GM18526 (cell line): ENCODE measurements around the gene ZMYM4.

Experiments
- POLR2A ChIP-seq: IDR thresholded peaks from 3 replicates; pipeline ENCODE4 v1.6.1; 2011; ENCODE audit not compliant: insufficient read length; ENCODE audit errors: extremely low read depth

ZMYM4 gene

DNA sequence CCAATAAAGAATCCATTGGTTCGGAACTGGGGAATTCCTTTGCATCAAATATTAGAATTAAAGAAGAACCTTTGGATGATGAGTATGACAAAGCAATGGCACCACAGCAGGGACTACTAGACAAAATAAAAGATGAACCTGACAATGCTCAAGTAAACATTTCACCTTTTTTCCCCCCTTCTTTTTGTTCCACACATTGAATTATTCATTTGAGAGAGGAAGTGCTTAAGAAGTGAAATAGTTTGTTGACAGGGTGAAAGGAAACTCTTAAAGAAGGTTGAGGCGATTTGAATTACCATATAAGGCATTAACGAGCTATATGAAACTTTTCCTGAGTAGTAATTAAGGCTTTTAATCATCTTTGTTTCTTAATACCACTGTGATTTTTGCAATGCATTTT lies 93.1 kb downstream of the ZMYM4 start:
- no peak for TF ChIP-seq POLR2A

GRCh38 chr1:35364741-35365140 lies 96.2 kb downstream of the ZMYM4 start:
- no peak for TF ChIP-seq POLR2A

DNA sequence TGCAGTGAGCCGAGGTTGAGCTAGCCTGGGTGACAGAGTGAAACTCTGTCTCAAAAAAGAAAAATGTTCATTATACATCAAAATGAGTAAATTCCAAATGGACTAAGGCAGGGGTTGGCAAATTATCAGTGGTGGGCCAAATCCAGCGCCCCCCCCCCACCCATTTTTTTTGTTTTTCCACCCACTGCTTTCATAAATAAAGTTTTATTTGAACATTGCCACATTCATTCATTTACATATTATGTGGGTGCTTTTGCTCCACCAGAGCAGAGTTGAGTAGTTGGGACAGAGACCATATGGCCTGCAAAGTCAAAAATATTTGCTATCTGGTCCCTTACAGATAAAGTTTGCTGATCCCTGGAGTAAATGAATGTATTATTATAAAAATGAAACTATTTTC lies 99.4 kb downstream of the ZMYM4 start:
- no peak for TF ChIP-seq POLR2A

GRCh38 chr1:35369922-35370671 lies 101.6 kb downstream of the ZMYM4 start:
- TF ChIP-seq POLR2A, result no peak

DNA sequence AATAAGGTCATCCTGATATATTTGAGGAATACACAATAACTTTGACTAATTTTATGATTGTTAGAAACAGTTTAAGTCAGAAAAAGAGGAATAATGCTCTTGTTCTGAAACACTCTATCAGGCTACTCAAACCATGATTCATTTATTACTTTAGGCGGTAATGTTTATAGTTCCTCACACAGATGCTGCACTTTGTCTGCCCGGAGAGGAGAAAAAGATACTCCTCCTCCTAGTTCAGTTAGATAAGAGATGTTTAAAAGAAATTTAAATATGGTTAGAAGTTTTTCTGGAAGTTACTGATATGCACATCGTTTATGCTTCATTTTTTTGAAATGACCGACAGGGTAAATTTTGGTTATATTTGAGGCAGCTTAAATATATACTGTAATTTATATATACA lies 103.0 kb downstream of the ZMYM4 start:
- no peak for TF ChIP-seq POLR2A

DNA sequence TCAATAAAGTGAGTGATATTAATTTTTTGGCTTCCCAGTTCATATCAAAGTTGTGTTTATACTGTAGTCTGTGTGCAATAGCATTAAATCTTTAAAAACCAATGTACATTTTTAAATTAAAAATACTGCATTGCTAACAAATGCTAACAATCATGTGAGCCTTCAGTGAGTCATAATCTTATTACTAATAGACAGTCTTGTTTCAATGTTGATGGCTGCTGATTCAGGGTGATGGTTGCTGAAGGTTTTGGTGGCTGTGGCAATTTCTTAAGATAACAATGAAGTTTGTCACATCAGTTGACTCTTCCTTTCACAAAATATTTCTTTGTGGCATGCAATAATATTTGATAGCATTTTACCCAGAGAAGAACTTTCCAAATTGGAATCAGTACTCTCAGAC lies 109.0 kb downstream of the ZMYM4 start:
- TF ChIP-seq POLR2A, result no peak

GRCh38 chr1:35379317-35380000 lies 111.0 kb downstream of the ZMYM4 start:
- no peak for TF ChIP-seq POLR2A

DNA sequence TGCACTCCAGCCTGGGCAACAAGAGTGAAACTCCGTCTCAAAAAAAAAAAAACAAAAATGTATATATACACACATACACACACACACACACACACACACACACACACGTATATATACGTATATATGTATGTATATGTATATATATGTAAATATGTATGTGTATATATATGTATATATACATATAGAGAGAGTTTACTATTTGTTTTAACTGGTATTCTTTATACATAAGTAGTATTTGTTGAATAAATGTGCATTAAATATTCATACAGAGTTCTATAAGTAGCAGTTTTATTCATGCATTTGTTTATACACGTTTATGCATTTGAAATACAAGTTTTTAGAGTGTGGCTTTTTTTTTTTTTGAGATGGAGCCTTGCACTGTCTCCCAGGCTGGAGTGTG lies 113.6 kb downstream of the ZMYM4 start:
- no peak for TF ChIP-seq POLR2A

GRCh38 chr1:35386290-35386689 lies 117.8 kb downstream of the ZMYM4 start:
- TF ChIP-seq POLR2A, result no peak

DNA sequence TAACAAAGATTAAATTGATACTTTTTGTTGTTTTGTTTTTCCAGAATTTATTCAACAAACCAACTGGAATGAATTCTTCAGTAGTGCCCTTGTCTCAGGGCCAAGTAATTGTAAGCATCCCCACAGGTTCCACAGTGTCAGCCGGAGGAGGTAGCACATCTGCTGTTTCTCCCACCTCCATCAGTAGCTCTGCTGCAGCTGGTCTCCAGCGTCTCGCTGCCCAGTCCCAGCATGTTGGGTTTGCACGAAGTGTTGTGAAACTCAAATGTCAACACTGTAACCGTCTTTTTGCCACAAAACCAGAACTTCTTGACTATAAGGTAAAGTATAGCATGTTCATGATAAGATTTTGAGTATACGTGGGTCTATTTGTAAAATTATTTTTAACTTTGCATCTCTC lies 118.5 kb downstream of the ZMYM4 start:
- TF ChIP-seq POLR2A, result no peak

GRCh38 chr1:35390600-35391494 lies 122.3 kb downstream of the ZMYM4 start:
- TF ChIP-seq POLR2A, result no peak

GRCh38 chr1:35394386-35394785 lies 125.9 kb downstream of the ZMYM4 start:
- TF ChIP-seq POLR2A, result no peak

DNA sequence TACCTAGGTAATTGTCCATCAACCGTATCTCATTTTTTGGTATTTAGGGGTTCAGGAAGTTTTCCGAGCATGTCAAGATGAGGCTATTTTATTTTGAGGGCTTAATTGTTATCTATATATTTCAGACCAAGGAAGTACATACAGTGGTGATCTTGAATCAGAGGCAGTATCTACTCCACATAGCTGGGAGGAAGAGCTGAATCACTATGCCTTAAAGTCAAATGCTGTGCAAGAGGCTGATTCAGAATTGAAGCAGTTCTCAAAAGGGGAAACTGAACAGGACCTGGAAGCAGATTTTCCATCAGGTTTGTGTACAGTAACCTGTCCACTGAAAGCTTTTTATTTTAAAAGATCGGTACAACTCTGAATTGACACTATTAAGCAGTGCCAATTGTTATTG lies 130.2 kb downstream of the ZMYM4 start:
- no peak for TF ChIP-seq POLR2A

GRCh38 chr1:35401049-35401448 lies 132.5 kb downstream of the ZMYM4 start:
- no peak for TF ChIP-seq POLR2A

GRCh38 chr1:35406103-35406502 lies 137.6 kb downstream of the ZMYM4 start:
- no peak for TF ChIP-seq POLR2A

DNA sequence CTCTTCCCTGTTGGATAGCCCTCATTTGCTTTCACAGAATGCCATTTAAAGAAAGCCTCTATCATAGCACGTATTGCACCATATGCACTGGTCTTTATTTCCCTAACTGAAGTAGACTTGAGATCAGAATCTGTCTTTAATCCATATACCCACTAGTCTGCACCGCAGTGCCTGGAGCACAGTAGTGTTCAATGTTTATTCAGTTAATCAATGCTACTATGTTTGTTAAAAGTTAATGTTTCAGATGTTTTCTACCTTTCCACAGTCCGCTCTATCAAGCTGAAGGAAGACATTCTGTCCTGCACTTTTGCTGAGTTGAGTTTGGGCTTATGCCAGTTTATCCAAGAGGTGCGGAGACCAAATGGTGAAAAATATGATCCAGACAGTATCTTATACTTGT lies 139.2 kb downstream of the ZMYM4 start:
- TF ChIP-seq POLR2A, result no peak
